Fibroblast of pulmonary artery (primary cell): ENCODE data around the gene DICER1.
"Not testable (repeated sequence)": the region's sequence is repeated elsewhere in the genome, so short reads cannot be mapped to it uniquely, and the experiment has no call there.

Source experiments
- DNase-seq: peaks from one replicate; pipeline ENCODE4 v3.0.0-alpha.2; 2010; ENCODE audit warnings: low read depth
- H3K4me3 ChIP-seq: replicated peaks from 2 replicates; pipeline ENCODE4 v1.5.1; 2011; ENCODE audit warnings: low read depth, mild to moderate bottlenecking, control low read depth, low read length, moderate library complexity
- TF ChIP-seq, protein P1 (sequence below): IDR thresholded peaks from 2 replicates; pipeline ENCODE4 v1.5.1; 2011; ENCODE audit warnings: mild to moderate bottlenecking, control low read depth, low read length, inconsistent platforms; ENCODE audit errors: missing control alignments

Gene DICER1, protein sequence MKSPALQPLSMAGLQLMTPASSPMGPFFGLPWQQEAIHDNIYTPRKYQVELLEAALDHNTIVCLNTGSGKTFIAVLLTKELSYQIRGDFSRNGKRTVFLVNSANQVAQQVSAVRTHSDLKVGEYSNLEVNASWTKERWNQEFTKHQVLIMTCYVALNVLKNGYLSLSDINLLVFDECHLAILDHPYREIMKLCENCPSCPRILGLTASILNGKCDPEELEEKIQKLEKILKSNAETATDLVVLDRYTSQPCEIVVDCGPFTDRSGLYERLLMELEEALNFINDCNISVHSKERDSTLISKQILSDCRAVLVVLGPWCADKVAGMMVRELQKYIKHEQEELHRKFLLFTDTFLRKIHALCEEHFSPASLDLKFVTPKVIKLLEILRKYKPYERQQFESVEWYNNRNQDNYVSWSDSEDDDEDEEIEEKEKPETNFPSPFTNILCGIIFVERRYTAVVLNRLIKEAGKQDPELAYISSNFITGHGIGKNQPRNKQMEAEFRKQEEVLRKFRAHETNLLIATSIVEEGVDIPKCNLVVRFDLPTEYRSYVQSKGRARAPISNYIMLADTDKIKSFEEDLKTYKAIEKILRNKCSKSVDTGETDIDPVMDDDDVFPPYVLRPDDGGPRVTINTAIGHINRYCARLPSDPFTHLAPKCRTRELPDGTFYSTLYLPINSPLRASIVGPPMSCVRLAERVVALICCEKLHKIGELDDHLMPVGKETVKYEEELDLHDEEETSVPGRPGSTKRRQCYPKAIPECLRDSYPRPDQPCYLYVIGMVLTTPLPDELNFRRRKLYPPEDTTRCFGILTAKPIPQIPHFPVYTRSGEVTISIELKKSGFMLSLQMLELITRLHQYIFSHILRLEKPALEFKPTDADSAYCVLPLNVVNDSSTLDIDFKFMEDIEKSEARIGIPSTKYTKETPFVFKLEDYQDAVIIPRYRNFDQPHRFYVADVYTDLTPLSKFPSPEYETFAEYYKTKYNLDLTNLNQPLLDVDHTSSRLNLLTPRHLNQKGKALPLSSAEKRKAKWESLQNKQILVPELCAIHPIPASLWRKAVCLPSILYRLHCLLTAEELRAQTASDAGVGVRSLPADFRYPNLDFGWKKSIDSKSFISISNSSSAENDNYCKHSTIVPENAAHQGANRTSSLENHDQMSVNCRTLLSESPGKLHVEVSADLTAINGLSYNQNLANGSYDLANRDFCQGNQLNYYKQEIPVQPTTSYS (N-terminal part only)

DNA sequence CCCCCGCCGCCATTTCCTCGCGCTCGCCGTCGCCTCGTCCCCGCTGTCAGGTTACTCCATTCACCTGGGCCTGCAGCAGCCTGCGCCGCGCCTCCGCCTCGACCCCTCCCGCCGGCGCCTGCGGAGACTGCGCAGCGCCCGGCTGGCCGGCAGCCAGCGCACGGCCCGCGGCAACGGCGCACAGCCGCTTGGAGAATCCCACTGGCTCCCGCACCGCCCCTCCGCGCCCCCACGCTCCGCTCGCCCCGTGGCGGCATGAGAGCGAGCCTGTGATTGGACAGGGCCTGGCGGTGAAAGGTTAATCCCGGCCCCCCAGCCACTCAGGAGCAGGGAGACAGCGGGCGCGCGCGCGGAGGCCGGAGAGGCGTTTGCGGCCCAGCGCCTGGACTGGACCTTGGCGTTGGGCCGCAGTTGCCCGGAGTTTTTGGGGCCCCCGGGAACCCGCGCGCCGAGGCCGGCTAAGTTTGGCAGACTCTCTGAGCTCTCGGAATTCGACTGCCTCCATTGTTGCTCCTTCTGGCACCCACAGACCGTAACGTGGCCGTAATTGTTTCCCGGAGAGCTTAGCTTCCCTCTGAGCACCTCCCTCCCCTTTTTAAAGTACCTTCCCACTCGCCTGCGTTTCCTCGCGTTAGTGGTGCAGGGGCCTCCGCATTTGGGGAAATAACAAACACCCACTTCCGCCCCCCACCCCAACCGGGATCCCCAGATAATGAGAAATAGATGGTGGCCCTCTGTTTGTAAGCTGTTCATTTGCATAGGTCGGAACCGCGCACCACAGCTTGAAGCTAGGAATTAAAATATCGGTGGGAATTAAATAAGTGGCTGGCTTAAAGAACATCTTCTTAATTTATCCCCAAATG lies at the start of gene DICER1:
DICER1 (minus strand) TSS at position 203 of the 863 bp plus-strand sequence. CDS start 24,071 bp downstream, outside the sequence.
- peak within 1 kb of the TSS; percentile 71 for H3K4me3 ChIP-seq
- TF ChIP-seq, protein P1, sequence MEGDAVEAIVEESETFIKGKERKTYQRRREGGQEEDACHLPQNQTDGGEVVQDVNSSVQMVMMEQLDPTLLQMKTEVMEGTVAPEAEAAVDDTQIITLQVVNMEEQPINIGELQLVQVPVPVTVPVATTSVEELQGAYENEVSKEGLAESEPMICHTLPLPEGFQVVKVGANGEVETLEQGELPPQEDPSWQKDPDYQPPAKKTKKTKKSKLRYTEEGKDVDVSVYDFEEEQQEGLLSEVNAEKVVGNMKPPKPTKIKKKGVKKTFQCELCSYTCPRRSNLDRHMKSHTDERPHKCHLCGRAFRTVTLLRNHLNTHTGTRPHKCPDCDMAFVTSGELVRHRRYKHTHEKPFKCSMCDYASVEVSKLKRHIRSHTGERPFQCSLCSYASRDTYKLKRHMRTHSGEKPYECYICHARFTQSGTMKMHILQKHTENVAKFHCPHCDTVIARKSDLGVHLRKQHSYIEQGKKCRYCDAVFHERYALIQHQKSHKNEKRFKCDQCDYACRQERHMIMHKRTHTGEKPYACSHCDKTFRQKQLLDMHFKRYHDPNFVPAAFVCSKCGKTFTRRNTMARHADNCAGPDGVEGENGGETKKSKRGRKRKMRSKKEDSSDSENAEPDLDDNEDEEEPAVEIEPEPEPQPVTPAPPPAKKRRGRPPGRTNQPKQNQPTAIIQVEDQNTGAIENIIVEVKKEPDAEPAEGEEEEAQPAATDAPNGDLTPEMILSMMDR = no peak
- peak; percentile 94 for DNase-seq

DNA sequence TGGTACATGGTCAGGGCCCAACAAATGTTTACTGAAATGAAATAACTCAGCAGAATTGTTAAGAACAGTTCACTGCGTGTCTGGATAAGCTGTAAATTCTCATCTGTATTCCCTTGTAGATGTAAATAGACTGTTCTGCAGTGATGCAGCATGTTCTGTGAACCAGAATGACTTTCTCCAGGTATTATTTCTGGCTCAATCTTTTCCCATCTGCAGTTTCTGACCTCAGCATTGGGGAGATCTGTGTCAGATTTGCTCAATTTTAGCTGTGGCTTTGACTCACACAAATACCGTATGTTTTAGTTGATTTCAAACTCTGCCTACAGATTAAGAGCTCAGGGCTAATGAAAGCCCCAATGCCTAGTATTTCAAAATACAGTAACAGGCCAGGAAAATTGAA lies 49.2 kb upstream of the DICER1 start:
- no peak overlapping the region for H3K4me3 ChIP-seq
- DNase-seq = no peak
- TF ChIP-seq, protein P1 = no peak

DNA sequence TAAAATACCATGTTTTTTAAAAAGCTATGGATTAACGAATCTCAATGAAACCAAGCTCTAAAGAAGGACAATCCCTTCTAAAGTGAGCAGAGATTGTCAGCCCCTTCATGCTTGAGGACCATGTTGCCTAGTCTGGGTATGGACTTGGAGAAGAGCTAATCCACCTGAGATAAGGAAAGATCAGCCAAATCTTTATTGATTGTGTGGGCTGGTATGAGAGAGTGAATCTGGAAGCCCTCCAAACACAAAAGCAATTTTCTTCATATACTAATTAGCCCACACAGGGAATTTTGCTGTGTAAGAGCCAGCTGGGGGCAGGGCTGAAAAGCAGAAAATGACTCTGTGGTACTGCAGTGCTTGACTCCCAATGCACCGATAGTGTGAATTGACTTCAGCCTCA lies 47.4 kb upstream of the DICER1 start:
- TF ChIP-seq, protein P1 = no peak
- no peak overlapping the region for H3K4me3 ChIP-seq
- DNase-seq = no peak

DNA sequence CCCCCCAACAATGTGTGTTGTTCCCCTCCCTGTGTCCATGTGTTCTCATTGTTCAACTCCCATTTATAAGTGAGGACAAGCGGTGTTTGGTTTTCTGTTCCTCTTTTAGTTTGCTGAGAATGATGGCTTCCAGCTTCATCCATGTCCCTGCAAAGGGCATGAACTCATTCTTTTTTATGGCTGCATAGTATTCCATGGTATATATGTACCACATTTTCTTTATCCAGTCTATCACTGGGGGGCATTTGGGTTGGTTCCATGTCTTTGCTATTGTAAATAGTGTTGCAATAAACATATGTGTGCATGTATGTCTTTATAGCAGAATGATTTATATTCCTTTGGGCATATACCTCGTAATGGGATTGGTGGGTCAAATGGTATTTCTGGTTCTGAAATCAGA lies 44.4 kb upstream of the DICER1 start:
- DNase-seq, H3K4me3 ChIP-seq: not testable (repeated sequence)

DNA sequence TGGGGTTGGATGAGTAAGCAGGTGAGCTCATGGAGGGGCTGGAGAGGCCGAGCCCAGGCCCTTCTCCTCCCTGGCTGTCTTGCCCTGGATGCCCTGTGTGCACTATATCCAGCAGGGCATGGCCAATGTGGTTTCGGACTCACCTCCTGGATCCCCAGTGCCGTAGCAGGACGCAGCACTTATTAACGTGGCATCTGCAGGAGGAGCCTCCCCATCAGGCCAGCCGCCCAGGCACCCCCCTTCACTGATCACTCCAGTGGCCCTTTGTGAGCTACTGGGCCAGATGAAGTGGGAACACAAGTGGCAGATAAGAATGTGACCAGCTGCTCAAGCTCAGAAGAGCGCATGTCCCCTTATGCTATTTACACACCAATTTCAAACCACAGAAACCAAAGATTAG lies 43.1 kb upstream of the DICER1 start:
- TF ChIP-seq, protein P1 = no peak
- no peak for DNase-seq
- H3K4me3 ChIP-seq = no peak overlapping the region

DNA sequence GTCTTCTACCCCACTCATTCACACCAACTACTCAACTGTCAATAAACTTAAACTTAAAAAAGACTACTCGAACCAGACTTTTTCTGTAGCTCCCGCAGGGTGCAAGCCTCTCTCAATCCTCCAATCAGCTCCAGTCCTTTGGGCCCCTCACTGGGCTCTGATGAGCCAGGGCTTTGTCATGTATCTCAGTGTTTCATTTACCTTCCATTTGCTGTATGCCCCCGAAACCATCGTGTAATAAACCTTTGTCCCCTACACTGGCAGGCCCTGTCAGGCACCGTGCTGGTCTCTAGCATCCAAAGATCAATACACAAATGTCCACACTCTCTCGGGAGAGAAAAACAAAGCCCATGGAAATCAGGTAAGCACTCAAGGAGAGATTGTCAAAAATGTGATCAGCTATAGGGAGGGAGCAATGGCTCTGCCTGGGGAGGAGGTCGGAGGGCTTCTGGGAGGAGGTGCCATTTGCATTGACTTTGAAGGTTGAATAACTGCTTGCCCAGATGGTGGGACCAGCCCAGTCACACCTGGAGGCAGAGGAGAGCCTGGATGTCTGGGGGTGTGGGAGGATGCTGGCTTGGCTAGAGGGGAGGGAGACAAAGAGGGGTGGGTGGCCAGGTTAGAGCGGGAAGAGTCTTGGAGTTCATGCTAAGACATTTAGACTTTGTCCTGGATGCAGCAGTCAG lies 42.1 kb upstream of the DICER1 start:
- no peak for DNase-seq
- TF ChIP-seq, protein P1 = no peak
- no peak overlapping the region for H3K4me3 ChIP-seq
